ENCODE results near the gene SCYL3.

- TF ChIP-seq CTCF (IDR thresholded peaks at IDR 0.05) (no peak), EP300 (IDR thresholded peaks at IDR 0.05) (no peak), POLR2A (IDR thresholded peaks at IDR 0.05) (no peak), POLR2AphosphoS5 (IDR thresholded peaks at IDR 0.05) (no peak)
These were observed 3.8 kb downstream of the SCYL3 start for GRCh38 chr1:169889871-169890270.
